ENCODE measurements around the gene SCGN.

DNA sequence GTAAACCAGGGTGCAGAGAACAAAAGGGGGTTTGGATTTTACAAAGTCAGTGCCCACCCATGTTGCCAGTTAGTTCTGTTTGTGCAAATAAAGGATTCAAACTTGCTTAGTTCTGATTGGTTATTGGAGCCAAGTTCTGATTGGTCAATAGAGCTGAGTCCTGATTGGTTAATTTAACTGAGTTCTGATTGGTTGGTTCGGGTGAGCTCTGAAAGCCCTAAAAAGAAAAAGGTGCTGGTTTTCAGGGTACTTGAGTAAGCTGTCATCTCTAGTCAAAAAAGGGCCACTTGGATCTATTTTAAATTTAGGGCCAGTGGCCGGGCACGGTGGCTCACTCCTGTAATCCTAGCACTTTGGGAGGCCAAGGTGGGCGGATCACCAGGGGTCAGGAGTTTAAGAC lies 47.6 kb downstream of the SCGN start:
- TF ChIP-seq, protein P1, sequence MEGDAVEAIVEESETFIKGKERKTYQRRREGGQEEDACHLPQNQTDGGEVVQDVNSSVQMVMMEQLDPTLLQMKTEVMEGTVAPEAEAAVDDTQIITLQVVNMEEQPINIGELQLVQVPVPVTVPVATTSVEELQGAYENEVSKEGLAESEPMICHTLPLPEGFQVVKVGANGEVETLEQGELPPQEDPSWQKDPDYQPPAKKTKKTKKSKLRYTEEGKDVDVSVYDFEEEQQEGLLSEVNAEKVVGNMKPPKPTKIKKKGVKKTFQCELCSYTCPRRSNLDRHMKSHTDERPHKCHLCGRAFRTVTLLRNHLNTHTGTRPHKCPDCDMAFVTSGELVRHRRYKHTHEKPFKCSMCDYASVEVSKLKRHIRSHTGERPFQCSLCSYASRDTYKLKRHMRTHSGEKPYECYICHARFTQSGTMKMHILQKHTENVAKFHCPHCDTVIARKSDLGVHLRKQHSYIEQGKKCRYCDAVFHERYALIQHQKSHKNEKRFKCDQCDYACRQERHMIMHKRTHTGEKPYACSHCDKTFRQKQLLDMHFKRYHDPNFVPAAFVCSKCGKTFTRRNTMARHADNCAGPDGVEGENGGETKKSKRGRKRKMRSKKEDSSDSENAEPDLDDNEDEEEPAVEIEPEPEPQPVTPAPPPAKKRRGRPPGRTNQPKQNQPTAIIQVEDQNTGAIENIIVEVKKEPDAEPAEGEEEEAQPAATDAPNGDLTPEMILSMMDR (IDR thresholded peaks at IDR 0.05): no peak
- TF ChIP-seq POLR2A (IDR thresholded peaks at IDR 0.05): no peak
